Prostate gland (tissue), 2 donors: Measurements from ENCODE around the gene PLPPR2. TPM values are rescaled to one million over a fixed set of nuclear protein-coding genes. Genes with fewer than 3 reads are reported as not detected.
"Not testable (repeated sequence)": the region's sequence is repeated elsewhere in the genome, so short reads cannot be mapped to it uniquely, and the experiment has no call there.

Experiments used
- DNase-seq: peaks from one replicate; pipeline ENCODE4 v3.0.0-alpha.2; 2019; ENCODE audit warnings: low spot score
- H3K27ac ChIP-seq, 2 donors: fragments of 200-600 bp; sonication (generic); 2 replicates each; pipeline ENCODE4 v1.5.1; 2017 to 2019
- H3K27me3 ChIP-seq: fragments of 200-600 bp; sonication (generic); replicated peaks from 2 replicates; pipeline ENCODE4 v1.5.1; 2019; ENCODE audit not compliant: insufficient read depth
- H3K36me3 ChIP-seq, 2 donors: fragments of 200-600 bp; sonication (generic); 1 replicate in 1 of 2; 2 replicates in 1 of 2; pipeline versions ENCODE4 v1.5.1 to v1.8.1; 2017 to 2019
- H3K4me1 ChIP-seq: fragments of 200-600 bp; sonication (generic); replicated peaks from 2 replicates; pipeline ENCODE4 v1.5.1; 2019
- H3K4me3 ChIP-seq, 2 donors: fragments of 200-600 bp; sonication (generic); 2 replicates each; pipeline ENCODE4 v1.5.1; 2017 to 2019
- H3K9me3 ChIP-seq: fragments of 200-600 bp; sonication (generic); 2 replicates; pipeline ENCODE4 v1.5.1; 2017
- POLR2A ChIP-seq: fragments of 450-650 bp; IDR thresholded peaks from one replicate; pipeline ENCODE4 v1.6.1; 2016; ENCODE audit warnings: antibody characterized with exemption, mild to moderate bottlenecking
- POLR2AphosphoS5 ChIP-seq: sonication (generic); formaldehyde crosslinking; IDR thresholded peaks from one replicate; pipeline ENCODE4 v1.6.1; 2017; ENCODE audit warnings: antibody characterized with exemption
- whole genome bisulfite sequencing: methylation state at CpG from one replicate; pipeline ENCODE4 v1.1.5; 2018; 5-methylcytosine and 5-hydroxymethylcytosine counted together
- intact Hi-C: fragments of 100-400 bp; cut with DNase I; formaldehyde crosslinking; loops from one replicate; pipeline ENCODE4 v1.14.2; 2022
- total RNA-seq, 2 donors: library from RNA; depleted of rRNA; stranded (reverse); fragments of >200 nt; gene quantifications; one replicate each; pipeline ENCODE4 v1.1.0, GENCODE V29; 2016
- TF ChIP-seq, protein P1 (sequence below), 4 experiments: fragments of 200-600 bp in 2 of 4; fragments of 450-650 bp in 2 of 4; sonication (generic) in 2 of 4; IDR thresholded peaks; 1 replicate in 3 of 4; 2 replicates in 1 of 4; pipeline ENCODE4 v1.5.1; 2016 to 2019; ENCODE audit warnings: antibody characterized with exemption in 4 of 4, mild to moderate bottlenecking in 2 of 4, moderate library complexity in 2 of 4

The PLPPR2 gene
- total RNA-seq, 2 donors from 2014 or later = 33.9 to 86.1 TPM

DNA sequence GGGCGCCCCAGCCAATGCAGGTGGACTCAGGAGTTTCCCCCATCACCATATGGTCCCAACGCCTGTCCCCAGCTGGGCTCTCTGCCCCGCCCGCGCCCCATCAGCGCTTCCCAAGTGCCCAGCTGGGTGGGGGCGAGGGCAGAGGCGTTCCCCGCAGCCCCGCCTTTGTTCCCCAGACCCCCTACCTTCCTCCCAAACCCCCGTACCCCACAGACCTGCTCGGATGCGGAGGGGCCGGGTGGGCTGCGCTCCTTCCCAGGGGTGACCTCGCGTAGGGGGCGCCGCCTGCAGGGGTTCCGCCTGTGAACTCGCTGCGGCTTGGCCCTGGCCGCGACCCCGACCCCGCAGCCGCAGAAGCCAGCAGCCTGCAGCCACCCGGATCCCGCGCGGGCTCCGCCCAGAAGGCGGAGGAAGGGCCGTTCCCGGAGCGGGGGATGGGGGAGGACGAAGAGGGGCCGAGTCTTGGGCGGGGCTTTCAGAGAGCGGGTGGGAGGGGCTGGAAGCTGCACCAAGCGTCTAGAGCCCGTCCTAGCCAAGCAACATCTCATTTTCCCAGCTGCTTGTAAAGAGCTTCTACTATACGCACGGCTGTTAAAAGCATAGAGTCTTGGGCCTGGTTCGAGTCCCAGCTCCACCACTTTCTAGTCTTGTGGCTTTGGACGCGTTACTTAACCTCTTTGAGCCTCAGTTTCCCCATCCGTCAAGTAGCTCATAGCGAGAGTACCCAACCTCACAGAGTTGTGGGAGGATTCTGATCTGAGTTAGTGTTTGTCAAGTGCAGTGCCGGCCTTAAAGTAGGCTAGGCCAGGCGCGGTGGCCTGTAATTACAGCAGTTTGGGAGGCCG is 15.8 kb upstream of the PLPPR2 start, which contains the start of gene RAB3D:
Gene RAB3D, minus strand, starts transcription at position 404 of the 845 bp plus-strand sequence. CDS start 2,258 bp downstream, outside the sequence.
- Histone ChIP-seq H3K9me3 (no peaks in the 10 kb centered on the region), H3K4me1 (peaks cover 12% of the 10 kb centered on the region), H3K27me3 (no peaks in the 10 kb centered on the region), H3K36me3 (peaks cover 0 to 14% of the 10 kb centered on the region in 2 donors), H3K4me3 (peak within 1 kb of the TSS; percentile 75 to 83), H3K27ac (peak within 1 kb of the TSS; percentile 87 to 90)
- 5% methylated on average over 53 of the region's 53 CpGs for WGBS
- TF ChIP-seq, protein P1, sequence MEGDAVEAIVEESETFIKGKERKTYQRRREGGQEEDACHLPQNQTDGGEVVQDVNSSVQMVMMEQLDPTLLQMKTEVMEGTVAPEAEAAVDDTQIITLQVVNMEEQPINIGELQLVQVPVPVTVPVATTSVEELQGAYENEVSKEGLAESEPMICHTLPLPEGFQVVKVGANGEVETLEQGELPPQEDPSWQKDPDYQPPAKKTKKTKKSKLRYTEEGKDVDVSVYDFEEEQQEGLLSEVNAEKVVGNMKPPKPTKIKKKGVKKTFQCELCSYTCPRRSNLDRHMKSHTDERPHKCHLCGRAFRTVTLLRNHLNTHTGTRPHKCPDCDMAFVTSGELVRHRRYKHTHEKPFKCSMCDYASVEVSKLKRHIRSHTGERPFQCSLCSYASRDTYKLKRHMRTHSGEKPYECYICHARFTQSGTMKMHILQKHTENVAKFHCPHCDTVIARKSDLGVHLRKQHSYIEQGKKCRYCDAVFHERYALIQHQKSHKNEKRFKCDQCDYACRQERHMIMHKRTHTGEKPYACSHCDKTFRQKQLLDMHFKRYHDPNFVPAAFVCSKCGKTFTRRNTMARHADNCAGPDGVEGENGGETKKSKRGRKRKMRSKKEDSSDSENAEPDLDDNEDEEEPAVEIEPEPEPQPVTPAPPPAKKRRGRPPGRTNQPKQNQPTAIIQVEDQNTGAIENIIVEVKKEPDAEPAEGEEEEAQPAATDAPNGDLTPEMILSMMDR (IDR thresholded peaks at IDR 0.05) = no peak
- TF ChIP-seq POLR2AphosphoS5 = peak; percentile 85
- peak; percentile 77 for TF ChIP-seq POLR2A
- DNase-seq = peak; percentile 93
- intact Hi-C loops = loop anchor here (5.0 kb wide), 1 partner anchor 38 kb away; no protein-coding TSS in a partner anchor

DNA sequence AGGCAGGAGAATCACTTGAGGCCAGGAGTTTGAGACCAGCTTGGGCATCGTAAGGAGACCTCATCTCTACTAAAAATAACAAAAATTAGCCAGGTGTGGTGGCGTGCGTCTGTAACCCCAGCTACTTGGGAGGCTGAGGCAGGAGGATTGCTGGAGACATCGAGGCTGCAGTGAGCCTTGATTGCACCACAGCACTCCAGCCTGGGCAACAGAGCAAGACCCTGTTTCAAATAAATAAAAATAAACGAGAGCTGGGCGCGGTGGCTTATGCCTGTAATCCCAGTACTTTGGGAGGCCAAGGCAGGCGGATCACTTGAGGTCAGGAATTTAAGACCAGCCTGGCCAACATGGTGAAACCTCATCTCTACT is 15.1 kb upstream of the PLPPR2 start:
- H3K4me3 ChIP-seq, H3K9me3 ChIP-seq, DNase-seq, H3K27me3 ChIP-seq, intact Hi-C loops: not testable (repeated sequence)
- 91% methylated on average over 8 of the region's 8 CpGs for WGBS
- Histone ChIP-seq H3K36me3 (peaks cover 0 to 13% of the 10 kb centered on the region in 2 donors), H3K27ac (peak overlapping the region; percentile 87 to 90), H3K4me1 (peaks cover 16% of the 10 kb centered on the region)

DNA sequence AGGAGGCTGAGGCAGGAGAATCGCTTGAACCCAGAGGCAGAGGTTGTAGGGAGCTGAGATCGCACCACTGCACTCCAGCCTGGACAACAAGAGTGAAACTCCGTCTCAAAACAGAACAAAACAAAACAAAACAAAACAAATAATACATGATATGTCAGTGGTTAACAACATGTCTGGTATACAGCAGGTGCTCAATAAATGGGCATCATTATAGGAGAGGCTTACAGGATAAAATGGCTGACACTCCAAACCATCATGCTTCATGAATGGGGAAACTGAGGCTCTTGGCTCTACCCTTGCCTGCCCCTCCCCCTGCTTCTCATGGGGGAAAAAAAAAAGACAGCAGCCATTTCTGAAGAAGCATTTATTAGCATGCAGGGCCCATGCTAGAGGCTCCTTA is 12.8 kb upstream of the PLPPR2 start:
- TF ChIP-seq, protein P1 (IDR thresholded peaks at IDR 0.05) = no peak
- no peak for TF ChIP-seq POLR2A
- no peak for TF ChIP-seq POLR2AphosphoS5
- intact Hi-C loops = no loop called here
- no peaks in the 10 kb centered on the region for H3K9me3 ChIP-seq
- peaks cover 20% of the 10 kb centered on the region for H3K4me1 ChIP-seq
- H3K4me3 ChIP-seq = no peak overlapping the region
- DNase-seq = no peak
- no peaks in the 10 kb centered on the region for H3K27me3 ChIP-seq
- H3K36me3 ChIP-seq = no peaks in the 10 kb centered on the region
- WGBS = 93% methylated on average over 3 of the region's 3 CpGs
- H3K27ac ChIP-seq = peak overlapping the region in 1 of 2 donors; percentile 88

DNA sequence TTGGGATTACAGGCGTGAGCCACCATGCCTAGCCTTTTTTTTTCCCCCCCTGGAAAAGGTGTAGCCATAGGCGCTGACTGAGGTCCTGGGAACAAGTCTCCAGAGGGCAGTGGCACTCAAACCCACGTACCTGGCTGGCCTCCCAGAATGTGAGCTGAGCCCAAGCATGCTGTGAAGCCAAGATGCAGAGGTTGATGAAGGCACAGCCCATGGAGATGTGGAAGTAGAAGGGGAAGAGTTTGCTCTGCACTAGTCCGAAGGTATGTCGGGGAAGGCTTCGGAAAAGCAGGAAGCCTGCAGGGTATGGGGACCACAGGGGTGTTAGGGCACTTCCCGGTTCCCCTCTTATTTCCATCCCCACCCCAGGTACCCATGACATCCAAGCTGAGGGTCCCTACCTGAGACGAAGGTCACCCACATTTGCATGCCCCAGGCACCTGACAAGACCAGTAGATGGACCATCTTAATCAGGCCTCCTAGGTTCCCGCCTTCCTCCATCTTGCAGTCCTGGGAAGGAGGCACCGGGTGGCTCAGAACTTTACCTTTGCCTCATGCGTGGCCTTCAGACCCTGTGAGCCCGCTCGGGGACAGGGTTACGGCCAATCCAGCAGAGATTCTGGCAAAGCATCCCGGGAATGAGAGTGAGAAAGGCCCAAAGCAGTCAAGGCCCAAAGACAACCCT is 10.0 kb upstream of the PLPPR2 start:
- 39% methylated on average over 15 of the region's 15 CpGs for WGBS
- Histone ChIP-seq H3K9me3 (no peaks in the 10 kb centered on the region), H3K4me3 (peak overlapping the region; percentile 49 to 66), H3K27ac (peak overlapping the region; percentile 83 to 88), H3K27me3 (no peaks in the 10 kb centered on the region), H3K36me3 (no peaks in the 10 kb centered on the region), H3K4me1 (peaks cover 17% of the 10 kb centered on the region)
- DNase-seq = no peak
- TF ChIP-seq POLR2AphosphoS5 = no peak
- TF ChIP-seq, protein P1 (IDR thresholded peaks at IDR 0.05) = no peak
- TF ChIP-seq POLR2A = no peak
- intact Hi-C loops = no loop called here

DNA sequence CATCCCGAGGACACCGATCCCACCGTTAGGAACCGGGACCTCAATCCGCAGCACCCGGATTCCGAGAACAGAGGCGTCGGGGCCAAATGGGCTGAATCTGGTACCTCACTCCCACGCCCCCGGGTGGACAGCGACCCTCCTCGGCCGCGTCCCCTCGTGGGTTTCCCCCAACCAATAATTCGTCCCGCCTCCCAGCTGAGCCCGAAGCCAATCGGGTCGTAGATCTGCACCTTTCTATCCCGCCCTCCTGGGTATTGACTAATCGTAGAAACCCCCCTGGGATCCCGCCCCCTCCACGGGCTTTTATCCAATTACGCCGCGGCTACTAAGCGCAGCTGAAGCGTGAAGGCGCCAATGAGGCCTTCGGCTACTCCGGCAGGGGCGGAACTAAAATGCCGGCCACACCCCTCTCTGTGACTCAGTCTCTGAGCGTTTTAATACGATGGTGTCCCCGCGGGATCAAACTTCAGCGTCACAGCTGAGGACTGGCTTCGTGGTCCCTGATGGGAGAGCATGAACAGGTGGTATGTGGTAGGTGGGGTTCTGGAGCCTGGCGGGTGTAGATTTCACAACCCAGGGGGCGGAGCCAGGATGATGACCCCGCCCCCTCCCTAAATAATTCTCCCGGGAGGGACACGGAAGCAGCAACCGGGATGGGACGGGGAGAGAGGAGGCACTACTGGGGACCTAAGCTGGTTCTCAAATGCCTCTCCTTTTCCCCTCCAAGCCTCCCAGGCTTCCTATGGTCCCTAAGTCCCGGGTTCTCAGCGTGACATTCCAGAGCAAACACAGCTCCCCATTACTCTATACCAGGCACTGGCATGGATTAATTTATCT is 8.9 kb upstream of the PLPPR2 start, which contains the start of the genes CCDC159 and TMEM205:
Gene CCDC159, plus strand, starts transcription at position 416 of the 837 bp plus-strand sequence. Its CDS starts 88 bp downstream, at position 504.
Gene TMEM205, minus strand, starts transcription at position 165 of the 837 bp plus-strand sequence. CDS start 649 bp downstream, outside the sequence.
- Histone ChIP-seq H3K27ac (peak within 1 kb of the TSS; percentile 83 to 88), H3K4me1 (peaks cover 17% of the 10 kb centered on the region), H3K9me3 (no peaks in the 10 kb centered on the region), H3K36me3 (no peaks in the 10 kb centered on the region), H3K27me3 (no peaks in the 10 kb centered on the region), H3K4me3 (peak within 1 kb of the TSS; percentile 49 to 66)
- intact Hi-C loops = no loop called here
- peak; percentile 99 for DNase-seq
- TF ChIP-seq POLR2AphosphoS5 = peak; percentile 99
- TF ChIP-seq POLR2A = peak; percentile 88
- TF ChIP-seq, protein P1 (IDR thresholded peaks at IDR 0.05) = peak in 1 of 4 experiments; percentile 14
- WGBS = 0% methylated on average over 50 of the region's 50 CpGs
